Natural killer cell treated with Interleukin-12 subunit alpha and Interleukin-12 subunit beta and Interleukin-15 and Interleukin-18, amount 100 ng/mL, for 72 hours (primary cell): ENCODE results near the gene ZPBP2. TPM values are rescaled to one million over a fixed set of nuclear protein-coding genes. Genes with fewer than 3 reads are reported as not detected.
A peak's percentile ranks its signal among the peaks of the same experiment; 100 is the strongest.

Experiments
- ATAC-seq, 2 donors: fragments of 150-1000 bp; cut with Tn5 transposase in 1 of 2; sonication (Bioruptor Pico), chemical (Tn5 transposase) in 1 of 2; 2 replicates each; pipeline ENCODE4 v1.10.0; 2021
- DNase-seq: peaks from one replicate; pipeline ENCODE4 v3.0.0; 2022; ENCODE audit warnings: low spot score
- H3K27ac Mint-ChIP-seq, 2 donors: 1 replicate in 1 of 2; 2 replicates in 1 of 2; pipeline ENCODE4 v1.8.0; 2022; ENCODE audit warnings: mixed read lengths in 2 of 2, mild to moderate bottlenecking in 1 of 2, moderate library complexity in 1 of 2
- H3K27me3 Mint-ChIP-seq, 2 donors: 1 replicate in 1 of 2; 2 replicates in 1 of 2; pipeline ENCODE4 v1.8.0; 2022; ENCODE audit warnings: mixed read lengths in 2 of 2
- H3K36me3 Mint-ChIP-seq: one replicate; pipeline ENCODE4 v1.8.0; 2022; ENCODE audit warnings: mixed read lengths
- H3K4me1 Mint-ChIP-seq, 2 donors: 1 replicate in 1 of 2; 2 replicates in 1 of 2; pipeline ENCODE4 v1.8.0; 2022; ENCODE audit warnings: low read depth in 2 of 2, mixed read lengths in 2 of 2, mild to moderate bottlenecking in 1 of 2
- H3K4me3 Mint-ChIP-seq: one replicate; pipeline ENCODE4 v1.8.0; 2022; ENCODE audit warnings: mixed read lengths
- H3K9me3 Mint-ChIP-seq: 2 replicates; pipeline ENCODE4 v1.8.0; 2022; ENCODE audit warnings: mixed read lengths
- total RNA-seq, 2 donors: library from RNA; stranded (reverse); gene quantifications; one replicate each; pipeline ENCODE4 v1.2.3, GENCODE V29; 2022

The ZPBP2 gene
- total RNA-seq, 2 donors from 2014 or later, result not detected

DNA sequence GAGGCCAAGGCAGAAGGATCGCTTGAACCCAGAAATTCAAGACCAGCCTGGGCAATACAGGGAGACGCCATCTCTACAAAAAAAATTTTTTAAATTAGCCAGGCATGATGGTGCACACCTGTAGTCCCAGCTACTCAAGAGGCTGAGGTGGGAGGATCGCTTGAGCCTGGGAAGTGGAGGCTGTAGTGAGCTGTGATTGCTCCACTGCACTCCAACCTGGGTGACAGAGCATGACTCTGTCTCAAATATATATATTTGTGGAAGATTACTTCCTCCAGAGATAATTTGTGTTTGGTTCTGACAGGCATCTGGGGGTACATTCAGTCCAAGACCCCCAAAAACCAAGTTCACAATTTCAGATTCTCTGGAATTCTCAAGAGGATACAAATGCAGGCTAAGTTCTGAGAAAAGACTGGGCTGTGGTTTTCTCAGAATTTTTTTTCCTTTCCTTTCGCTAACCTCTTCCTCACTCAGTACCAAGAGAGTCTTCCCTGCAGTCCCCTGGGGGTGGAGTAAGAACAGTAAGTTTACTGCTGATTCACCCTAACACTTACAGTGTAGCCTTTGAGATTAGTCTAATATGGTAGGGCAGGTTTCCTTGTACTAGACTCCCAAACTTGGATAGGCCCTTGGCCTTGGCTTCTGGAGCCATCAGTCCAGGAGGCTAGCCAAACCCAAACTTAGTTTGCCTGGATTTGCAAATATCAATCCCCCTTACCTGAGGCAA lies 35.3 kb downstream of the ZPBP2 start:
- DNase-seq (no peak), ATAC-seq (peak; percentile 91 to 95)
- Mint-ChIP-seq H3K4me3 (peak overlapping the region; percentile 63), H3K9me3 (no peaks in the 10 kb centered on the region), H3K27ac (peak overlapping the region; percentile 64 to 90), H3K4me1 (peaks cover 17 to 22% of the 10 kb centered on the region in 2 donors), H3K27me3 (no peaks in the 10 kb centered on the region), H3K36me3 (peaks cover 8% of the 10 kb centered on the region)

DNA sequence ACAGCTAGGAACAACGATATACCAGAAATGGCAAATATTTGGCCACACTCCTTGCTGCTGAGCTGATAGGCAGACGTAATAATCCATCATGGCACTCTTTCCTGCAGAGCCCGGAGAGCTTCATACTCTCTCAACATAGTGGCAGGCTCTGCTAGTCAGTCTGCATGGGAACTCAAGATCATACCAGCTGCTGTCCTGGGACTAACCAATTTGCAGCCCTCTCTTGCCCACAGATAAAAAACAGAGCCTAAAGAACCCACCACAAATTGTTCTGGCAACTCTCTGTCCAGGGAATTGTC lies 36.9 kb downstream of the ZPBP2 start:
- no peak for ATAC-seq
- H3K36me3 Mint-ChIP-seq, result peaks cover 8% of the 10 kb centered on the region
- no peaks in the 10 kb centered on the region for H3K27me3 Mint-ChIP-seq
- H3K4me1 Mint-ChIP-seq, result peaks cover 17 to 22% of the 10 kb centered on the region in 2 donors
- peak overlapping the region; percentile 64 to 90 for H3K27ac Mint-ChIP-seq
- no peak for DNase-seq
- H3K4me3 Mint-ChIP-seq, result no peak overlapping the region
- no peaks in the 10 kb centered on the region for H3K9me3 Mint-ChIP-seq

DNA sequence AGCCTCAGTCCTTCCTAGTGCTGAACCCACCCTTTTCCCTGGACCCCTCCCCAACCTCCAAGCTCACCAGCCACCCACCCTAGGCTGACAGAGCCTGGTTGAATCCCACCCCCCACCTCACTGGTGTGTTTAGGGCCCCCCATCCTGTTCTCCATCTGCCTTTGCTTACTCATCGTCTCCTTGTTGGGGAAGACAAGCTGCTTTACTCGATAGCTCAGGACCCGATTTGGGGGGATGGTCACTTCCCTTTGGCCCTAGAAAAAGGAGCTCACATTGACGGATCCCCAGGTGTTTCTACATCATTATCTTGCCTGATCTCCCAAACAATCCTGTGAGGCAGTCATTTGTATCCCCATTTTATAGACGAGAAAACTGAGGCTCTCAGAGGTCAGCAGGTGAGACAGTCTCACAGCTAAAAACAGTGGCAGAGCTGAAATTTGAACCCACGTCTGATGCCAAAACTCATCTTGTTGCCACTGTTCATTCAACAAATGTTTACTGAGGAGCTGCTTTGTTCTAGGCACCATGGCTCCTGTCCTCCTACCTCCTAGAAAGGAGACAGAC lies 40.9 kb downstream of the ZPBP2 start:
- no peak overlapping the region for H3K4me3 Mint-ChIP-seq
- H3K27me3 Mint-ChIP-seq, result no peaks in the 10 kb centered on the region
- H3K36me3 Mint-ChIP-seq, result peaks cover 12% of the 10 kb centered on the region
- ATAC-seq (no peak), DNase-seq (no peak)
- peaks cover 11 to 23% of the 10 kb centered on the region in 2 donors for H3K4me1 Mint-ChIP-seq
- H3K9me3 Mint-ChIP-seq, result no peaks in the 10 kb centered on the region
- peak overlapping the region in 1 of 2 donors; percentile 21 for H3K27ac Mint-ChIP-seq

DNA sequence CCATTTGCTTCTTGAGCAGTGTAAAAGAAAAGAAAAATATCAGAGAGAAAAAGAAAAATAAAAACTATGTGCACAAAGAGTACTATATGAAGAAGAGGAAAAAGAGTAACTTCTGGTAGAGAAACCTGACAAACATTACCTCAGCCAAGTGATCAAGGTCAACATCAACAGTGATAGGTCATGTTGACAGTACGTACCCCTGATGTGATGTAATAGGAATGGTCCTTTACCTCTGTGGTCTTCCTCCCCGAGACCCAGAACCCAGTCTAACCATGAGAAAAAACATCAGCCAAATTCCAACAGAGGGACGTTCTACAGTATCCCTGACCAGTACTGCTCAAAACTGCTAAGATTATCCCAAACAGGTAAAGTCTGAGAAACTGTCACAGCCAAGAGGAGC lies 46.0 kb downstream of the ZPBP2 start:
- Mint-ChIP-seq H3K27me3 (no peaks in the 10 kb centered on the region), H3K4me3 (no peak overlapping the region), H3K4me1 (peaks cover 27 to 32% of the 10 kb centered on the region in 2 donors), H3K27ac (peak overlapping the region; percentile 40 to 66), H3K9me3 (no peaks in the 10 kb centered on the region), H3K36me3 (peaks cover 15% of the 10 kb centered on the region)
- DNase-seq, result no peak
- ATAC-seq, result no peak

DNA sequence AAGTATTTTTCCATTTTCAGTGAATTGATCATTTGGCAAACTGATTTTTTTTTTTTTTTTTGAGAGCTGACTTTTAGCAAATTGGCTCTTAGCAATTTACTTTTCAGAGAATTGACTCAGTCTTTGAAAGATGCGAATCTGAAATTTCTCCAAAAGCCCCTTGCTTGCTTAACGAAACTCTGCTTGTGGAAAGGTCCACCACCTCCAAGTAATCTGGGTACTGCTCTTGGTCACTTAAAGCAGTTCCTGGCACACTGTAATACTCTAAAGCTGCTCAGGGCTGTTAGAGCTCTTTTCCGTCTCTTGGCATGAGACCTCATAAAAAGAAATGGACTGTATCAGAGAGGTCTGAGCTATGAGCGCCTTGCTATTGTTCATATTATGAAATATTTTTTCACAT lies 47.6 kb downstream of the ZPBP2 start:
- ATAC-seq (peak in 1 of 2 donors; percentile 85), DNase-seq (no peak)
- Mint-ChIP-seq H3K4me3 (peak overlapping the region; percentile 68), H3K9me3 (no peaks in the 10 kb centered on the region), H3K4me1 (peaks cover 36 to 37% of the 10 kb centered on the region in 2 donors), H3K36me3 (peaks cover 15% of the 10 kb centered on the region), H3K27me3 (no peaks in the 10 kb centered on the region), H3K27ac (peak overlapping the region; percentile 48 to 83)

DNA sequence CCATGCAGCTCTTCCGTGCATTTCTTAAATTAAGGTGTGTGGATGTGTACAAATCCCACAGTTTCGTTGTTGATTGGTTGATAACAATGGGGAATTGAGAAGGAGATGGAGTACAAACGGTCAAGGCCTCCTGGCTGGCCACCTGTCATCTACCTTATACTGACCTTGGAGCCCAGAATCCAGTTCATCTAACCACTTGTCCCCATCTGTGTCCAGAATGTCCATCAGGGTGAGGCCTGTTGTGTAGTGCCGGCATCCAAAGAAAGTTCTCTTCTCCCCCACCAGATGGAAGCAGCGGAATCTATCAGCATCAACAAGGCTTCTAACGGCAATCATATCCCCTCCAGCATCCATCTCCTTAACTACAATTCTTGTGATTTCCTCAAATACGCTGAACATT lies 48.9 kb downstream of the ZPBP2 start:
- Mint-ChIP-seq H3K27ac (peak overlapping the region; percentile 70 to 83), H3K4me1 (peaks cover 44 to 49% of the 10 kb centered on the region in 2 donors), H3K9me3 (no peaks in the 10 kb centered on the region), H3K36me3 (peaks cover 15% of the 10 kb centered on the region), H3K27me3 (no peaks in the 10 kb centered on the region), H3K4me3 (peak overlapping the region; percentile 11)
- DNase-seq (no peak), ATAC-seq (no peak)

DNA sequence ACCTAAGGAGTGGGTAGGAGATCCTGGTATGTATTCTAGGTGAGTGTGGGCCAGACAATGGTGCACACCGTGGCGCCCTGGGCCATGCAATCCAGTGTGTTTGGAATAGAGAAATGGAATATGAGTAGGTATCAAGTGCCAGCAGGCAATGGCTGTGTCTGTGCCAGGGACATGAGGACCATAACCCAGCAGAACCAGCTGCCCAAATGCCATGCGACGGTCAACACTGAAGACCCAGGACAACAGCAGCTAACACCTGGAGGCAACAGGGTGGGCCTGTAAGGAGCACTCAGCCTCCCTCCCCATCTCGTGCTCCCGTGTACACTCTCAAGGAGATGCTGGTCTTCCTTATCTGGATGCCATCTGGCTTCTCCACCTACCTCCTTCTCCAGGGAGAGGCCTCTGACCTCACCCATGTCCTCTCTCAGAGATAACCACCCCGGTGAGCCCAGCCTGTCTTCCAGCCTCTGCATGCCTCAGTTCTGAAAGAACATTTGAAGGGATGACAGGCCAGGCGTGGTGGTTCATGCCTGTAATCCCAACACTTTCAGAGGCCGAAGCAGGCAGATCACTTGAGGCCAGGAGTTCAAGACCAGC lies 51.2 kb downstream of the ZPBP2 start:
- no peaks in the 10 kb centered on the region for H3K27me3 Mint-ChIP-seq
- no peaks in the 10 kb centered on the region for H3K9me3 Mint-ChIP-seq

DNA sequence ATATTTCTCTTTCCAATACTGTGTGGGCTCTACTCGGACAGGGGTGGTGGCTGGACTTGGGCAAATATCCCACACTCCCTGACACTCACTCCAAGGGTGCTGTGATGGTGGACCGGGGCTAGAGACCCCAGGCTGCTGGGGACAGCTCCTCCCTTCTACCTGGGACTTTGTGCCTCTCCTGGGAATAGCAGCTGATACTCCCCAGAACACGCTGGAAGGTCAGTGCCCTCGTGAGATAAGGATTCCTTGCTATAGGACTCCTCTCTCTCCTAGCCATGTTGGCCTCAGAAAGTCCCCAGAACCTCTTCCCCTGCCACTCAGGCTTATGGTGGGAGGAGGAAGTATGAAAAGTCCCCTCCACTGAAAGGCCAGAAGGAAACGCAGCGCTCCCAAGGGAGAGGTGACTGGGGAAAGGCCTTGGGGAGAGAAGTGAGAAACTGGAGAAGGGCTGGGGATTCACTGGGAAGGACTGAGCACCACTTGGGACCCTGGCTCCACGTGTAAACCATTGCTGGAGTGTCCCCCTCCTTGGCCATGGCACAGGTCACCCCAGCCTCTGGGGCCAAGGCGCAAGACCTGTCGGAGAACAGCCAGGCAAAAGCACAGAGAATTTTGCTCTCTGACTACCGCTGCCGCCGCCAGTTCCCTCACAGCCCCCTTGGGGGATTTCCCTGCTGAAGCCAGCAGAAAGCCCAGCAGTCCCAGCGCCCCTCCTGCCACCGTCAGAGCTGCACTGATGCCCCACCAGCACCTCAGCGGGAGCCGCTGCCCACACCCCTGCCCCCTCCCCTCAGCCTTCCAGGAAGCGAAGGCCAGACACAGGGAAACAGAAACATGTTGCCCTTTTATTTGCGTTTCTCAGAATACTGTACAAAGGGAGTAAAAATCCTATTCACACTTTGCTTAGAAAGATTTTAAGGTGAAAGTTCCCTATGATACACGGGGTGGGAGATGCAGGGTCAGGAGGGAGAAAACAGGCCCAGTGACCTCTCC lies 52.5 kb downstream of the ZPBP2 start:
- peak; percentile 79 for DNase-seq
- peak overlapping the region; percentile 56 for H3K4me3 Mint-ChIP-seq

More for the DNA sequence above, 51.2 kb downstream of the ZPBP2 start:
- Mint-ChIP-seq H3K27ac (peak overlapping the region in 1 of 2 donors; percentile 70), H3K4me1 (peaks cover 53 to 56% of the 10 kb centered on the region in 2 donors), H3K4me3 (no peak overlapping the region), H3K36me3 (peaks cover 8% of the 10 kb centered on the region)
- ATAC-seq (no peak), DNase-seq (no peak)

DNA sequence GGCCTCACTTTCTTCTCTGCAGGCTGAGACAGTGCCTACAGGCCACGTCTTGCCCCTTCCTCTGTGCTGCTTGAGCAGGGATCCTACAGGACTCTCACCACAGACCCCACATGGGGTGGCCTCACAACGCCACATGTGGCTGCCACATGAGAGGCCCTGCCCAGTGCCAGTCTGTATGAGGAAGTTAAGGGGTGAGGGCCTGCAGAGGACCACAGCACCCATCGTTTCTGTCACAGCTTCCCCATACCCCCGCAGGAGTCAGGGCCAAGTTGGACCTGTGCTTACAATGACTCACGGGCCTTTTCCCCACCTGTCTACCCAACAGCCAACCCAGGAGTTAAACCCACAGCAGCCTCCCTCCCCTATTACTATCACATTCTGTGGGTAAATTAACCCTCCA lies 53.3 kb downstream of the ZPBP2 start:
- DNase-seq (no peak), ATAC-seq (peak; percentile 56 to 62)
- no peaks in the 10 kb centered on the region for H3K9me3 Mint-ChIP-seq
- peak overlapping the region; percentile 56 for H3K4me3 Mint-ChIP-seq
- H3K27ac Mint-ChIP-seq, result peak overlapping the region; percentile 84 to 91
- H3K36me3 Mint-ChIP-seq, result peaks cover 8% of the 10 kb centered on the region
- no peaks in the 10 kb centered on the region for H3K27me3 Mint-ChIP-seq
- H3K4me1 Mint-ChIP-seq, result peaks cover 66 to 76% of the 10 kb centered on the region in 2 donors

More for the DNA sequence above, 52.5 kb downstream of the ZPBP2 start:
- H3K4me1 Mint-ChIP-seq, result peaks cover 60 to 70% of the 10 kb centered on the region in 2 donors
- H3K36me3 Mint-ChIP-seq, result peaks cover 8% of the 10 kb centered on the region
- H3K27me3 Mint-ChIP-seq, result no peaks in the 10 kb centered on the region
- peak; percentile 81 to 87 for ATAC-seq
- H3K27ac Mint-ChIP-seq, result peak overlapping the region; percentile 84 to 91
- H3K9me3 Mint-ChIP-seq, result no peaks in the 10 kb centered on the region

DNA sequence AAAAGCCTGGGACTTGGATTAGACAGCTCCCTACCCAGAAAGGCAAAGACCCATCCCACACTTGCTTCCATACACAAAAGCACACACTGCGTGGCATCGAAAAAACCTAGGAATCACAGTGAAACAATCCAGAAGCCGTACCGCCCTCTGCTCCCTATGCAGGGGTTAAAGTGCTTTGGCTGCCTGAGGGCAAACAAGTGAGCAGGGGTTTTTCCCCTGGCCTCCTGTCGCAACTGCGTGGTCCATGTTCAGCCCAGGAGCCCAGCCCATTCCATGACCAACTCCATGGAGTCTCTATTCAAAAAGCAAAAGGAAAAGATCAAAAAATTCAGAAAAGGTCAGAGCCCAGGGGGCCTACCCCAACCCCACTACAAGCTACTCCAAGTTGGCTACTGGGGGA lies 54.0 kb downstream of the ZPBP2 start:
- H3K27me3 Mint-ChIP-seq, result no peaks in the 10 kb centered on the region
- H3K4me3 Mint-ChIP-seq, result peak overlapping the region; percentile 56
- no peaks in the 10 kb centered on the region for H3K9me3 Mint-ChIP-seq
- DNase-seq, result no peak
- H3K27ac Mint-ChIP-seq, result peak overlapping the region; percentile 84 to 91
- H3K36me3 Mint-ChIP-seq, result peaks cover 6% of the 10 kb centered on the region
- peaks cover 61 to 76% of the 10 kb centered on the region in 2 donors for H3K4me1 Mint-ChIP-seq
- no peak for ATAC-seq

DNA sequence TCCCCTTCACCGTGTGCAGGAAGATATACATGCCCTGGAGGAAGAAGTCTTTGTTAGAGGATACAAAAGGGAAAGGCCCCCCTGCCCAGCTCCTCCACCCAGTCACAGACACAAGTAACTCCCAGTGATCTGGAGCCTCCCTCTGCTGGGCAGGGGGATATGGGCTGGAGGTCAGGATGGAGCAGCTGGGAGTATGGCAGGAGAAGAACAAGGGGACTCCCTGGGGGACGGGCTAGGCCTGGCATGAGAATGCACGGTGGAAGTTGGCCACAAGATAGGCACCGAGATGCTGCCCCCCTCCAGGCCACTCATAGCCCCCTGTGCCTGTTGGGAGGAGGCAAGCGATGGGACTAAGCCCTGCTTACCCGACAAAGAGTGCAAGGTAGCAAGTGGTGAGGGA lies 55.2 kb downstream of the ZPBP2 start:
- ATAC-seq, result no peak
- Mint-ChIP-seq H3K27me3 (no peaks in the 10 kb centered on the region), H3K9me3 (no peaks in the 10 kb centered on the region), H3K4me1 (peaks cover 61 to 75% of the 10 kb centered on the region in 2 donors), H3K4me3 (no peak overlapping the region), H3K36me3 (no peaks in the 10 kb centered on the region), H3K27ac (peak overlapping the region; percentile 39 to 91)
- no peak for DNase-seq

DNA sequence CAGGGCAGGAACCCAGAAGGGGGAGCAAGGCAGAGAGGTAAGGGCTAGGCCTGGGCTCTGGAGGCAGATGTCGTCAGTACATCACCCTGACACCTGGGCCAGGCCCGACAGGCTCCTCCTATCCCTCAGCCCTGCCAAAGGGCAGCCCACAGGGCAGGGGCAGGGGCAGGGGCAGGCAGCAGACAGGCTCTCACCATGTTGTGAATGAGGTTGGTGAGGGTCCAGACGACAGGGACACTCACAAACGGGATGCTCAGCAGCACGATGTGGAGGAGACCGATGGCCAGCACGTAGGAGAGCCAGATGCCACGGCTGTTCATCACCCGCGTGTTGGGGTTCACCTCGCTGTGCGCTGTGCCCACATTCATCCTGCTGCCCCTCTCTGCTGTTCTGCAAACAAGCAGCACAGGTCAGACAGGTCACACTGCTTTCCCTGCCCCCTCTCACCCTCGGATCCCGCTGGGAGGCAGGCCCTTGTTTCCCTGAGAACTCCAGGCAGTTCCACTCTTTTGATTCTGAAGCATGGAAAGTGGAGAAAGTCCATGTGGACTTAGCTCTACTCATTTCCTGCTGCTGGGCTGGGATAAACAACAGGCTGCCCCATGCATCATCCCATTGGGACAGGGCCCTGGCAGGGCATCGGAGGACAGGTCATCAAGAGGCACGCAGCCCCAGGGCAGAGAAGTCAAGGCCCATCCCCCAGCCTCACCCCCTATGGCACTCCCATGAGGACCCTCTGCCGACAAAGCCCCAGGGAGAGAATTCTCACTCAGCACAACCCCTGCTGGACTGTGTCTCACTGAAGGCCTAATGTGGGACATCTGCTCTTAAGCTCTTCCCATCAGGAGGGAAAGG lies 56.1 kb downstream of the ZPBP2 start:
- peak overlapping the region in 1 of 2 donors; percentile 90 for H3K27ac Mint-ChIP-seq
- peaks cover 64 to 68% of the 10 kb centered on the region in 2 donors for H3K4me1 Mint-ChIP-seq
- no peaks in the 10 kb centered on the region for H3K36me3 Mint-ChIP-seq
- no peaks in the 10 kb centered on the region for H3K27me3 Mint-ChIP-seq
- no peaks in the 10 kb centered on the region for H3K9me3 Mint-ChIP-seq
- DNase-seq (no peak), ATAC-seq (no peak)
- peak overlapping the region; percentile 96 for H3K4me3 Mint-ChIP-seq

DNA sequence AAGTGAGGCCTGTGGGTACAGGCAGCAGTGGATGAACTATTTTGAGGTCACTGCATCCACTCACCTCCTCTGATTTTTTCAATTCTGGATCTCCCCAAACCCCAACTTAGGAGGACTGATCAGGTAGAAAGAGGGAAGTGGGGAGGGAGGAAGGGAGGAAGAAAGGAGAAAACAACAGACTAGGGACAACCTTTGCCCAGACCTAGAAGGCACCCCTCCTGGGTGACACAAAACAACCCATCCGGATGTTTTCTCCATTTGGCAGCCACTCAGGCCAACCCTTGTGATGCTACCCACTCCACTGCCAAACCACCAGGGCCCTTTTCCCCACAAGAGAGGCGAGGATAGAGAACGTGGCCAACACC lies 56.7 kb downstream of the ZPBP2 start:
- H3K36me3 Mint-ChIP-seq, result no peaks in the 10 kb centered on the region
- peak overlapping the region; percentile 96 for H3K4me3 Mint-ChIP-seq

More for the DNA sequence above, 56.7 kb downstream of the ZPBP2 start:
- H3K27ac Mint-ChIP-seq, result peak overlapping the region in 1 of 2 donors; percentile 90
- no peaks in the 10 kb centered on the region for H3K9me3 Mint-ChIP-seq
- ATAC-seq (no peak), DNase-seq (no peak)
- H3K4me1 Mint-ChIP-seq, result peaks cover 66 to 71% of the 10 kb centered on the region in 2 donors
- no peaks in the 10 kb centered on the region for H3K27me3 Mint-ChIP-seq
